GM18951 (cell line): Measurements from ENCODE around the gene CERS6.

Experiments
- POLR2A ChIP-seq: IDR thresholded peaks from 4 replicates; pipeline ENCODE4 v1.6.1; 2011; ENCODE audit warnings: mild to moderate bottlenecking; ENCODE audit not compliant: insufficient read length, insufficient read depth; ENCODE audit errors: extremely low read depth
- in situ Hi-C: fragments of 300-500 bp; cut with MboI; formaldehyde crosslinking; loops from one replicate; pipeline ENCODE4 v1.12.0; 2022; ENCODE audit warnings: low sequenced_read_pairs, mixed read lengths, inconsistent platforms; ENCODE audit not compliant: unreplicated experiment

Gene CERS6

DNA sequence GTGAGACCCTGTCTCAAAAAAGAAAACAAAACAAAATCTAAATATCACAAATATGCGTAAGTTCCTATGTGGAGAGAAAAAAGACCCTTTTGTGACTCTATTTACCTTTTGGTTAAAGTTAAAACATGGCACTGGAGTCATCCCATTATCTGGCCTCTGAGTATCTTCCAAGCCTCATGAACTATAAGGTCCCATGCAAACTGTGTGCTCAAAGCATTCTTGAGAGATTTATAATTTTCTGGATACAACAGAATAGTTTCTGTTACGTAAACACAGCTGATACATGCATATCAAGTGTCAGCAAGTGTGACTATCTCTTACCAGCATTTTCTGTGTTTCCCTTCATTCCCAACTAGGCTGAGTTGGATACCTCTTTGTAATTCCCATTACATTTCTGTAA is 337.5 kb downstream of the CERS6 start:
- no peak for TF ChIP-seq POLR2A
- in situ Hi-C loops: no loop called here

DNA sequence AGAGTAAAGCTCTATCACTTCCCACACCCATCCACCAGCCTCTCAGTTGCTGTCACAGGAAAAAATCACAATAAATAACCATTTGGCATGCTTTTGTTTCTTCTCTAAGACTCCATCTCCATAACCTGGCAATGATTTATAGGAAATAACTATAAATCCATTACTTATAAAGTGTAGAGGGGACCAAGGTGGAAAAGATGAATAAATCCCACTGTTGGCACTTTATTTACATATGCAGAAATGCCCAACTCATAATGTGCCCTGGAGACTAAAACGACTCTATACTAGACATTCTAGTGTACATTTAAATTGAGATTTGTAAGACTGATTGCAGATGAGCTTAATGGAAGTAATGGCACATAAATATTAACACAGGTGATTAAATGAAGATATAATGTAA is 338.9 kb downstream of the CERS6 start:
- no peak for TF ChIP-seq POLR2A
- in situ Hi-C loops: no loop called here

DNA sequence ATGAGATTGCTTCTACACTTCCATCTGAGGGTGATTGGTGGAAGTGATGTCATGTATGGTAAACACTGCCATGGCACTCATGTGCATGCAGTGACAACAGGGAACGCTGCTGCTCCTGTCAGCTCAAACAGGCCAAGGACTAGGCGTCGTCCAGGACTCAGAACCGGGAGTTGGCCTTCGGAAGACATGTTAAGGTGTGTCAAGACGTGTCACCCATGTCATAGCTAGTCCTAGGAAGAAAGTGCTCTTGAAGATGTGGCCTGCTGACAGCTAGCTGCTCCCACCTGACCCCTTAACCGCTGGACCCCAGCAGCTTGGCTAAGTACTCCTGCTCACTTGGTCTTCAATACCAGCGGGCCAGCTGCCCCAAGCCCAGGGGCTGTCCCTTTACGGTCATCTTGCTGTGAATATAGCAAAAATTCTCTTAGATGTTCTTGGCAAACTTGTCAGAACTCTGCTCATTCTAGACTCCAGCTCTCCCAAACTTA is 340.1 kb downstream of the CERS6 start:
- TF ChIP-seq POLR2A: no peak
- in situ Hi-C loops: no loop called here

DNA sequence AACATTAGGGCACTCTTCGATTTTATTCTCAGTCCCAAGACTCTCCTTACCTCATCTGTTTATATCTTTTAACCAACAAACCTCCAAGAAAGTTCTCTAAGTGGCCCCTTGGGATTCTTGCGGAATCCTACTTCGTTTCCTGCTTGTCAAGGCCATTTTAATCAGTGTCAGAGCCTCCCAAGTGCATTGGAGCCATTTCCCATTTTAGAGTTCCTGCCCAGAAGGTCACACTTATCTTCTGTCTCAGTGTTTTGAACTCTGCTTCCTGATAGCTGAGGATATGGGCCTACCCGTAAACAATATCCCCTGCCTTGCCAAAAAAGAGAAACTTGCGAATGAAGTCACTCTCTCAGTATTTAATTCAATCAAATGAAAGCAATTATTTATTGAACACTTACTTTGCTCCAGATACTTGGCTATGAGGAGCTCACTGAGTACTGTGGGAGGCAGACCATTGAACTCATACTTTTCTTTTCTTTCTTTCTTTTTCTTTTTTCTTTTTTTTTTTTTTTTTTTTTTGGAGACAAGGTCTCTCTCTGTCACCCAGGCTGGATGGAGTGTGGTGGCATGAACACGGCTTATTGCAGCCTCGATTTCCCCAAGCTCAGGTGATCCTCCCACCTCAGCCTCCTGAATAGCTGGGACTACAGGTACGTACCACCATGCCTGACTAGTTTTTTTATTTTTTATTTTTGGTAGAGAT is 340.7 kb downstream of the CERS6 start:
- in situ Hi-C loops: no loop called here

DNA sequence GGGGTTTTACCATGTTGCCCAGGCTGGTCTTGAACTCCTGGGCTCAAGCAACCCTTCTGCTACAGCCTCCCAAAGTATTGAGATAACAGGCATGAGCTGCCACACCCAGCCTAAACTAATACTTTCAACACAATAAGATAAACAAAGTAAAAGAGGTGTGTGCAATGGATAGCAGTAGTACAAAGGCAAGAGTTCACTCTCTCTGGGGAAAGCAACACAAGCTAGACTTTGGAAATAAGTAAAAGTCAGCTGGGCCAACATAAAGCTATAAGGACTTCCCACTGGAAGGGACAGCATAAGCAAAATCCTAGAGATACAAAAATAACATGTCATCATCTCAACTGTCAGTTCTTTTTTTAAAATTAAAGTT is 341.2 kb downstream of the CERS6 start:
- no peak for TF ChIP-seq POLR2A
- in situ Hi-C loops: no loop called here

More for the DNA sequence above, 340.7 kb downstream of the CERS6 start:
- no peak for TF ChIP-seq POLR2A

DNA sequence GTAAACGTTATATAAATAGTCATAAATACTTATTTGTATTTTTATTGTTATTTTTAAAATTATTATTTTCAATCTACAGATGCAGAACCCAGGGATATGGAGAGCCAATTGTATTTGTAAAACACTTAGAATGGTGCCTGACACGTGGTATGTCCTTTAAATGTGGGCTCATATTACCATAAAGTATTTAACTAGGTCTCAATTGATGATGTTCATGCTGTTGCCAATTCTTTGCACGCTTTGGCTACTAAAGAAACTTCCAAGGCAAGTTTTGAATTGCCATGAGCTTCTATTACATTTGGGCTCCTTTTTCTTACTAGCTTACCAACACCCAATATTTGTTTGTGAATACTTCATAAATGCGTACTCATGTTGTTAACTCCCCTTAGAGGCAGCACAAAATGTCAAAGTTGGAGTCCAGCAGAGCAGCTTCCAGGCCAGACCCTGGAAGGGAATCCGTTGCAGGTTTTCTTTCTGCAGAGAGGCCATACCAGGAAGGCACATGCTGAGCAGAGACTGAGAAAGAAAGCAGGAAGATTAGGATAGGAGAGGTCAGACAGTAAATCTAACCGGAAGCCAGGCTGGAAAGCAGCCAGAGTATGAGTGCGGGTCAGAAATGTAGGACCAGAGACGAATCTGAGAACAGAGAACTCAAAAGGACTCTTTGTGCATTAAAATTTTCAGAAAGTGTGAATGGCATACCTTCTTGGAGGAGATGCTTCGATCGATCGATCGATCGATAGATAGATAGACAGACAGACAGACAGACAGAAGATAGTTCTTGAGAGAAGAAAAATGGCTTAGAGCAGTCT is 342.2 kb downstream of the CERS6 start:
- in situ Hi-C loops: no loop called here
- no peak for TF ChIP-seq POLR2A

DNA sequence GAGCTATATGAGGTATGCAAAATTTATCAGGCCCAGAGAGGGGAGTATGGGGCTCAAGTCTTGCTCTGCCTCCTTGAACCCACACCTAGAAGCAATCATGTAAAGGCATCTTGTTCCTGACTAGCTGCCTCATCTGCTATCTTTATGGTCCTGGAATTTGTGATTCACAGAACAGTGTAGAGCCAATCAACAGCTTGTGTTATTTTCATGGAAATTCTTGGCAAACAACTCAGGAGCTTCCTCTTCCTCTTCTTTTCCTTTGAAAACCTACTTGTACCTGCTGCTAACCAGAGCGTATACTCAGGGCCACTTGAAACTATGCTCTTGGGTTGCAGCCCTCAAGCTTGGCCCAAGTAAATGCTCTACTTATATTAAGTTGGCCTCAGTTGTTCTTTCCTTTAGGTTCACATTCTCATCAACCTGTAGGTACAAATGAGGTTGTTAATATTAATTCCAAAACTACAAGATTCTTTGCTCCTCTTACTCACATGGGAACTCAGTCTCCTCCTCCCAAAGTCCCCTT is 342.9 kb downstream of the CERS6 start:
- in situ Hi-C loops: no loop called here
- no peak for TF ChIP-seq POLR2A

DNA sequence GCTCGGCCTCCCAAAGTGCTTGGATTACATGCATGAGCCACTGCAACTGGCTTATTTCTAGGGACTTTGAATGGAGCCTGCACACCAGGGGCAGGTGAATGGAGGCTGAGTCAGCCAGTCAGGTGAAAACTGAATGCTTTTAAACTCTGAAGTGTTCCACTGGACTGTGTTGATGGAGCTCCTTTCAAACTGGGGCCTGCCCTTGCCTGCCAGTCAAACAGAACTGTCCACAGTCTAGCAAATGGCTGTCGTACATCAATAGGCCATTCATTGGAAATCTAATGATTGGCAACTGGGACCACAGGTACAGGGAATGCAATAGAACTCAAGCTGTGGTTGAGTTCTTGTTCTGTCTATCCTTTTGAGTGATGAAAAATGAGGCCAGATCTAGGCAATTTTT is 345.4 kb downstream of the CERS6 start:
- no peak for TF ChIP-seq POLR2A
- in situ Hi-C loops: no loop called here

DNA sequence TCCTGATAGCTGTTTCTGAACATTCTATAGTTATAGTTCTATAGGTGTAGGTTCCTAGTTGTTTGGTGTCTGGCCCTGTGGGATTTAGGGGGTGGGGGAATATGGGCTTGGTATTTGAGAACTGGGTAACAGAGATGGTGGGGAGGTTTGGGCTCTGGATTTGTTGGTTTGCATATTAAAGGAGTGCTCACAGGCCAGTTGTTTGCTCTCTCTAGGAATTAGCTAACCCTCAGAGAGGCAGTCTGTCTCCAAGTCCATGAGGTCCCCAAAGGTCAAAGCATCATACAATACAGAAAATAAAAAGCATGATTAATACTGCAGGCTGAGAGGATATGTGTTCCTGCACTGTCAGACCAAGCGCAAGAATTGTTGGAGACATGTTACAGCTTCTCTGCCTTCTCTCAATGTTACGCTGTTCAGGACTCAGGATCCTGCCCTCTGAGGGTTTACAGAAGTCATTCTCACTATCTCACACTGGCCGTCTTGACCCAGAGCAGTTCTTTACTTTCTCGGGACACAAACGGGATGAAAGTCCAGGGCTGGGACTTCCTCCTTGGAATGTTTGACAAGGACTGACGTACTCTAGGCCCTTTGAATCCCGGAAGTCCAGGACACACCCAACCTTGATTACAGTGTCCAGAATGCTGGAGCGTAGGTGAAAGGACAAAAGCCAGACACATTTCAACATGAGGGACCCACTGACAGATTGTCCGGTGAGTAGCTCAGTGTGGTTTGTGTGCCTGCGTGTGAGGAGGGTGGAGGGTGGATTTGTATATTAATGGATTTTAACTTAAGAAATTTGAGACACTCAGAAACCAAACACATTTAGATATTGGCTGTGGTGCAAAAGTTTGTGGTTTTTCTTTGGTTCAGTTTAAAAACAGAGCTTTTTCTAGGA is 346.1 kb downstream of the CERS6 start, which contains the start of gene NOSTRIN:
Gene NOSTRIN, plus strand, starts transcription at position 677 of the 898 bp plus-strand sequence. Its CDS starts 10 bp downstream, at position 687.
- in situ Hi-C loops: no loop called here
- TF ChIP-seq POLR2A: no peak

DNA sequence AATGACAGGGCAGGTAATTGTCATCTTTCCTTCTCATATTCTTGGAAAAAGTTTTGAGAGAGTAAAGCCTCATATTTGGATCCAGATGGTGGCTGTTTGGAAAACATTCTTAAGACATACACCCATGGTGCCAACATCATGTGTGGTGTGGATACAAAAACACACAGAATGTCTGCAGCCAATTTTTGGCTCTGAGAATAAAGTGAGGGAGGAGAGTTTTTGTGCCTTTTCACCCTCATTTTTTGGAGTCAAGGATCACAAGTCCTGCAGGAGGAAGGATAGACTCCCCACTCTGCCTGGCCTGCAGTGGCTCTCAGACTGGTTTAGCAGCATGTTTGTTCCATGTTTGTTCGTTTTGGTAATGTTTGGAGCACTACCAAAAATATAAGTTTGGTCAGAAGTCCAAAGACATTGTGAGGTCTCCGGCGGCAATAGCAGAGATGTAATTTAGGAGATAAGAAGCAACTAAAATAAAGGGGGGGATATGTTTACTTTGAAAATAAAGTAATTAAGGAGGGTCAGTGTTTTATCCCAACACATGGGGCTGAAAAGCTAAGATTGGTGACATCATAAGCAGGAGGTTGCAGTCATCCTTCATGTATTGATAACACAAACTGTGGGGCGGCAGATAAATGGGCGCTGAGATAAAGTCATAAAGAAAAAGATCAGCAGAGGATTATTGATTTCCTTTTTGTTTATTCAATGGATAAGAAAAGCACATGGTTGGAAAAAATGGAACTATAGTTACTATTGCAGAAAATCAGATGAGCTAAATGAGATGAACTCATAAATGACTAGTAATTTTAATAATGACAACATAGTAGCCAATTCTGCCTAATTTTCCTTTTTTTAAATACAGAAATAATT is 347.0 kb downstream of the CERS6 start:
- no peak for TF ChIP-seq POLR2A
- in situ Hi-C loops: no loop called here

DNA sequence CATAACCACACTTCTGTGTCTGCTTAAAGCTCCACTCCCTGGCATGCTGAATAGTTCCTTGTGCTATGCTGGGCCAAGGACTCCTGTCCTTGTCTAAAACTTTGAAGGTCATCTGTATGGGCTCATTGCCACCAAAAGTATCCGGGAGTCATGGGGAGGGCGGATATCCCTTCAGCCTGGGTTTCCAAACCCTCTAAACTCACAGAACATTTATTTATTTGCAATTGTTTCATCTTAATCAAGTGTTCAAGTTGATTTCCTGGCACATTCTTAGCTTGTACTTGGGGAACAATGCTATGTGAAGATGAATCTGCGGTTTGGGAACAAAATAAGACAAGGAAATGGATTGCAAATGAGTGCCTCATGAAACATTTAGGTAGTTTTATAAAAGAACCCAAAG is 348.1 kb downstream of the CERS6 start:
- TF ChIP-seq POLR2A: no peak
- in situ Hi-C loops: no loop called here

DNA sequence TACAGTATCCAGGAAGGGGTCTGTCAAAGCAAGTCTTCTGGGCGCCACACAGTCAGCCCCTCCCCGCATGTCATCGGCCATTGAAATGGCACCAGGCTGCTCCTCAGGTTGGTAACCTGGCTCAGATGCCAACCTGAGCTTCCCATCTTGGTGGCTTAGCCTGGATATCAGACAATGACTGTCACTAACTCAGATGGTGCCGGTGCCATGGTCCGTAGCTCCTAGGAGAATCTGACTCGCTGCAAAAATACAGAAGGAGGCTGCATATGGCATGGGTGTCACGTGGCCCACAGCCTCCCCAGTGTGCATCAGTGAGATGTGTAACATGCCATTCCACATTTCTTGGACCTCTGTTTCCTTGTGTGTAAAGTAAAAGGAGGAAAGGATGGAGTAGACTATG is 349.5 kb downstream of the CERS6 start:
- in situ Hi-C loops: no loop called here
- no peak for TF ChIP-seq POLR2A
